H9 (cell line): Measurements from ENCODE around the gene PCDHGB1. TPM values are rescaled to one million over a fixed set of nuclear protein-coding genes. Genes with fewer than 3 reads are reported as not detected.

ENCODE experiments used
- DNase-seq: peaks from one replicate; pipeline ENCODE4 v3.0.0-alpha.2; 2017
- H2AFZ ChIP-seq: one replicate; pipeline ENCODE4 v1.6.1; 2013; ENCODE audit warnings: mild to moderate bottlenecking, low read length, control low read depth, moderate library complexity
- H2AK5ac ChIP-seq: 2 replicates; pipeline ENCODE4 v1.6.1; 2013; ENCODE audit warnings: low read length, control low read depth, mixed read lengths; ENCODE audit not compliant: insufficient read length
- H2BK120ac ChIP-seq: one replicate; pipeline ENCODE4 v1.6.1; 2013; ENCODE audit warnings: low read depth, mild to moderate bottlenecking, low read length, control low read depth, inconsistent platforms; ENCODE audit not compliant: poor library complexity, severe bottlenecking
- H2BK12ac ChIP-seq: 2 replicates; pipeline ENCODE4 v1.6.1; 2013; ENCODE audit warnings: low read length, control low read depth, mixed read lengths, low read depth; ENCODE audit not compliant: insufficient read length
- H2BK15ac ChIP-seq: 2 replicates; pipeline ENCODE4 v1.6.1; 2013; ENCODE audit warnings: low read depth, low read length, control low read depth
- H2BK20ac ChIP-seq: one replicate; pipeline ENCODE4 v1.6.1; 2013; ENCODE audit warnings: low read depth, mild to moderate bottlenecking, low read length, control low read depth, inconsistent platforms; ENCODE audit not compliant: poor library complexity, severe bottlenecking
- H2BK5ac ChIP-seq: 2 replicates; pipeline ENCODE4 v1.6.1; 2013; ENCODE audit warnings: low read length, control low read depth, mixed read lengths; ENCODE audit not compliant: insufficient read length
- H3K14ac ChIP-seq: 2 replicates; pipeline ENCODE4 v1.6.1; 2013; ENCODE audit warnings: low read length, control low read depth; ENCODE audit not compliant: insufficient read depth
- H3K18ac ChIP-seq: 2 replicates; pipeline ENCODE4 v1.6.1; 2013; ENCODE audit warnings: low read depth, mild to moderate bottlenecking, mixed read lengths, low read length, control low read depth; ENCODE audit not compliant: insufficient read length
- H3K23ac ChIP-seq: 2 replicates; pipeline ENCODE4 v1.6.1; 2013; ENCODE audit warnings: low read length, control low read depth, mixed read lengths, low read depth; ENCODE audit not compliant: insufficient read length
- H3K23me2 ChIP-seq: 2 replicates; pipeline ENCODE4 v1.6.1; 2013; ENCODE audit warnings: low read depth, mild to moderate bottlenecking, mixed read lengths, low read length, control low read depth; ENCODE audit not compliant: insufficient read length, poor library complexity, severe bottlenecking
- H3K27ac ChIP-seq: 2 replicates; pipeline ENCODE4 v1.5.1; 2013; ENCODE audit warnings: low read length, control low read depth, mixed read lengths, low read depth; ENCODE audit not compliant: insufficient read length
- H3K27me3 ChIP-seq: 2 replicates; pipeline ENCODE4 v1.6.1; 2013; ENCODE audit warnings: low read length, control low read depth, inconsistent platforms; ENCODE audit not compliant: insufficient read depth
- H3K4ac ChIP-seq: 2 replicates; pipeline ENCODE4 v1.6.1; 2013; ENCODE audit warnings: low read depth, mild to moderate bottlenecking, control low read depth, inconsistent platforms, low read length, moderate library complexity
- H3K4me1 ChIP-seq: 2 replicates; pipeline ENCODE4 v1.6.1; 2013; ENCODE audit warnings: low read length, control low read depth, inconsistent platforms; ENCODE audit not compliant: insufficient read depth
- H3K4me2 ChIP-seq: 2 replicates; pipeline ENCODE4 v1.6.1; 2013; ENCODE audit warnings: low read length, control low read depth, mixed read lengths; ENCODE audit not compliant: insufficient read length, insufficient read depth
- H3K56ac ChIP-seq: 2 replicates; pipeline ENCODE4 v1.6.1; 2013; ENCODE audit warnings: low read depth, mild to moderate bottlenecking, mixed read lengths, low read length, control low read depth; ENCODE audit not compliant: insufficient read length
- H3K79me1 ChIP-seq: 2 replicates; pipeline ENCODE4 v1.6.1; 2013; ENCODE audit warnings: low read depth, mild to moderate bottlenecking, moderate library complexity, low read length, control low read depth, inconsistent platforms; ENCODE audit not compliant: insufficient read depth, poor library complexity, severe bottlenecking
- H3K79me2 ChIP-seq: 2 replicates; pipeline ENCODE4 v1.6.1; 2013; ENCODE audit warnings: low read length, control low read depth, inconsistent platforms; ENCODE audit not compliant: insufficient read depth
- H3K9ac ChIP-seq: 2 replicates; pipeline ENCODE4 v1.6.1; 2013; ENCODE audit warnings: low read length, control low read depth, mixed read lengths; ENCODE audit not compliant: insufficient read length; ENCODE audit errors: extremely low read depth
- H3K9me3 ChIP-seq: one replicate; pipeline ENCODE4 v1.6.1; 2013; ENCODE audit warnings: low read depth, low read length, inconsistent platforms; ENCODE audit not compliant: control insufficient read depth
- H3T11ph ChIP-seq: one replicate; pipeline ENCODE4 v1.6.1; 2013; ENCODE audit warnings: mild to moderate bottlenecking, low read length, control low read depth, inconsistent platforms
- H4K20me1 ChIP-seq: one replicate; pipeline ENCODE4 v1.6.1; 2013; ENCODE audit not compliant: control insufficient read depth, insufficient read length, insufficient read depth
- H4K5ac ChIP-seq: 2 replicates; pipeline ENCODE4 v1.6.1; 2013; ENCODE audit warnings: low read depth, mild to moderate bottlenecking, mixed read lengths, low read length, control low read depth; ENCODE audit not compliant: insufficient read length
- H4K8ac ChIP-seq: replicated peaks from 2 replicates; pipeline ENCODE4 v1.6.1; 2013; ENCODE audit warnings: low read length, control low read depth, mixed read lengths, low read depth; ENCODE audit not compliant: insufficient read length
- H4K91ac ChIP-seq: 2 replicates; pipeline ENCODE4 v1.6.1; 2013; ENCODE audit warnings: low read depth, mild to moderate bottlenecking, moderate library complexity, mixed read lengths, low read length, control low read depth; ENCODE audit not compliant: insufficient read length
- H3K27ac Mint-ChIP-seq, 3 experiments: 2 replicates in 2 of 3; 3 replicates in 1 of 3; pipeline ENCODE4 v1.8.0; 2020 to 2021; ENCODE audit warnings: mixed read lengths in 3 of 3, mild to moderate bottlenecking in 1 of 3, moderate library complexity in 1 of 3
- H3K27me3 Mint-ChIP-seq: 2 replicates; pipeline ENCODE4 v1.8.0; 2021; ENCODE audit warnings: low read depth, mild to moderate bottlenecking, moderate library complexity, mixed read lengths
- H3K36me3 Mint-ChIP-seq, 3 experiments: 2 replicates in 2 of 3; 3 replicates in 1 of 3; pipeline ENCODE4 v1.8.0; 2020 to 2021; ENCODE audit warnings: low read depth in 3 of 3, mixed read lengths in 3 of 3; ENCODE audit not compliant: insufficient read depth in 1 of 3
- H3K4me1 Mint-ChIP-seq, 2 experiments: 2 replicates each; pipeline ENCODE4 v1.8.0; 2020; ENCODE audit warnings: mixed read lengths in 2 of 2
- H3K4me3 Mint-ChIP-seq, 2 experiments: 2 replicates in 1 of 2; 3 replicates in 1 of 2; pipeline ENCODE4 v1.8.0; 2020 to 2021; ENCODE audit warnings: mild to moderate bottlenecking in 2 of 2, mixed read lengths in 2 of 2, moderate library complexity in 1 of 2
- H3K9me3 Mint-ChIP-seq, 2 experiments: 2 replicates in 1 of 2; 3 replicates in 1 of 2; pipeline ENCODE4 v1.8.0; 2020; ENCODE audit warnings: mild to moderate bottlenecking in 2 of 2, mixed read lengths in 2 of 2, moderate library complexity in 1 of 2
- WGBS: extraction: QIAGEN DNeasy Blood & Tissue Kit; methylation state at CpG from one replicate; pipeline ENCODE4 v1.1.7; 2013; ENCODE audit warnings: missing lambda C conversion rate, low lambda C conversion rate, mixed read lengths; ENCODE audit not compliant: insufficient read length; ENCODE audit errors: extremely low coverage; 5-methylcytosine and 5-hydroxymethylcytosine counted together
- total RNA-seq: library from RNA; stranded (reverse); gene quantifications from 2 replicates; pipeline ENCODE4 v1.2.1, GENCODE V29; 2021
- TF ChIP-seq, protein P1 (sequence below): fragments of 200-600 bp; sonication (generic); conservative IDR thresholded peaks from 3 replicates; pipeline ENCODE4 v1.8.0; 2021; ENCODE audit warnings: antibody characterized with exemption, mild to moderate bottlenecking

The PCDHGB1 gene
- total RNA-seq, 1 experiment from 2014 or later, result 5.0 TPM

GRCh38 chr5:141389153-141390042 is 39.5 kb downstream of the PCDHGB1 start:
- Histone ChIP-seq H3K79me1 (no peaks in the 10 kb centered on the region), H3K14ac (no peak overlapping the region), H2BK120ac (no peak overlapping the region), H4K91ac (no peak overlapping the region), H2BK5ac (no peak overlapping the region), H3K4me2 (no peak overlapping the region), H3K23me2 (no peaks in the 10 kb centered on the region), H4K8ac (no peak overlapping the region), H3K9me3 (peaks cover 44% of the 10 kb centered on the region), H4K5ac (no peak overlapping the region), H3K9ac (no peak overlapping the region), H3K23ac (no peak overlapping the region), H3K4ac (no peak overlapping the region), H3K18ac (no peak overlapping the region), H2AK5ac (no peak overlapping the region), H2BK20ac (no peak overlapping the region), H3K27ac (no peak overlapping the region), H3K56ac (no peak overlapping the region), H3K79me2 (no peaks in the 10 kb centered on the region), H2BK12ac (no peak overlapping the region), H3K27me3 (no peaks in the 10 kb centered on the region), H2BK15ac (no peak overlapping the region), H4K20me1 (no peaks in the 10 kb centered on the region), H3T11ph (no peak overlapping the region), H2AFZ (no peak overlapping the region), H3K4me1 (0 out of 2 replicates have a peak, but pooled peaks cover 2% of the 10 kb centered on the region)
- no peak for DNase-seq
- Mint-ChIP-seq H3K36me3 (peaks cover 28 to 62% (median 45%) of the 10 kb centered on the region in 3 experiments), H3K4me3 (no peak overlapping the region), H3K27me3 (peaks cover 13% of the 10 kb centered on the region), H3K9me3 (peaks cover 68 to 74% of the 10 kb centered on the region in 2 experiments), H3K27ac (no peak overlapping the region), H3K4me1 (no peaks in the 10 kb centered on the region)
- TF ChIP-seq, protein P1, sequence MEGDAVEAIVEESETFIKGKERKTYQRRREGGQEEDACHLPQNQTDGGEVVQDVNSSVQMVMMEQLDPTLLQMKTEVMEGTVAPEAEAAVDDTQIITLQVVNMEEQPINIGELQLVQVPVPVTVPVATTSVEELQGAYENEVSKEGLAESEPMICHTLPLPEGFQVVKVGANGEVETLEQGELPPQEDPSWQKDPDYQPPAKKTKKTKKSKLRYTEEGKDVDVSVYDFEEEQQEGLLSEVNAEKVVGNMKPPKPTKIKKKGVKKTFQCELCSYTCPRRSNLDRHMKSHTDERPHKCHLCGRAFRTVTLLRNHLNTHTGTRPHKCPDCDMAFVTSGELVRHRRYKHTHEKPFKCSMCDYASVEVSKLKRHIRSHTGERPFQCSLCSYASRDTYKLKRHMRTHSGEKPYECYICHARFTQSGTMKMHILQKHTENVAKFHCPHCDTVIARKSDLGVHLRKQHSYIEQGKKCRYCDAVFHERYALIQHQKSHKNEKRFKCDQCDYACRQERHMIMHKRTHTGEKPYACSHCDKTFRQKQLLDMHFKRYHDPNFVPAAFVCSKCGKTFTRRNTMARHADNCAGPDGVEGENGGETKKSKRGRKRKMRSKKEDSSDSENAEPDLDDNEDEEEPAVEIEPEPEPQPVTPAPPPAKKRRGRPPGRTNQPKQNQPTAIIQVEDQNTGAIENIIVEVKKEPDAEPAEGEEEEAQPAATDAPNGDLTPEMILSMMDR, result no peak
- WGBS, result no CpG with 5 or more reads among the region's 77 CpGs
